ENCODE data around the gene UBASH3B.
"Not testable (repeated sequence)": the region's sequence is repeated elsewhere in the genome, so short reads cannot be mapped to it uniquely, and the experiment has no call there.

- TF ChIP-seq POLR2A, CTCF (IDR thresholded peaks at IDR 0.05): not testable (repeated sequence)
Measured at GRCh38 chr11:122607162-122607561, 48.4 kb upstream of the UBASH3B start.
